ENCODE measurements around the gene FXR2.
A peak's percentile ranks its signal among the peaks of the same experiment; 100 is the strongest.

DNA sequence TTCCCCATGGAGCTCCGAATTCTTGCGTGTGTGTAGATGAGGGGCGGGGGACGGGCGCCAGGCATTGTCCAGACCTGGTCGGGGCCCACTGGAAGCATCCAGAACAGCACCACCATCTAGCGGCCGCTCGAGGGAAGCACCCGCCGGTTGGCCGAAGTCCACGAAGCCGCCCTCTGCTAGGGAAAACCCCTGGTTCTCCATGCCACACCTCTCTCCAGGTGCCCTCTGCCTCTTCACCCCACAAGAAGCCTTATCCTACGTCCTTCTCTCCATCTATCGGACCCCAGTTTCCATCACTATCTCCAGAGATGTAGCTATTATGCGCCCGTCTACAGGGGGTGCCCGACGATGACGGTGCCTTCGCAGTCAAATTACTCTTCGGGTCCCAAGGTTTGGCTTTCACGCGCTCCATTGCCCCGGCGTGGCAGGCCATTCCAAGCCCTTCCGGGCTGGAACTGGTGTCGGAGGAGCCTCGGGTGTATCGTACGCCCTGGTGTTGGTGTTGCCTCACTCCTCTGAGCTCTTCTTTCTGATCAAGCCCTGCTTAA, 53.6 kb downstream of the FXR2 start:
- TF ChIP-seq, protein P1, sequence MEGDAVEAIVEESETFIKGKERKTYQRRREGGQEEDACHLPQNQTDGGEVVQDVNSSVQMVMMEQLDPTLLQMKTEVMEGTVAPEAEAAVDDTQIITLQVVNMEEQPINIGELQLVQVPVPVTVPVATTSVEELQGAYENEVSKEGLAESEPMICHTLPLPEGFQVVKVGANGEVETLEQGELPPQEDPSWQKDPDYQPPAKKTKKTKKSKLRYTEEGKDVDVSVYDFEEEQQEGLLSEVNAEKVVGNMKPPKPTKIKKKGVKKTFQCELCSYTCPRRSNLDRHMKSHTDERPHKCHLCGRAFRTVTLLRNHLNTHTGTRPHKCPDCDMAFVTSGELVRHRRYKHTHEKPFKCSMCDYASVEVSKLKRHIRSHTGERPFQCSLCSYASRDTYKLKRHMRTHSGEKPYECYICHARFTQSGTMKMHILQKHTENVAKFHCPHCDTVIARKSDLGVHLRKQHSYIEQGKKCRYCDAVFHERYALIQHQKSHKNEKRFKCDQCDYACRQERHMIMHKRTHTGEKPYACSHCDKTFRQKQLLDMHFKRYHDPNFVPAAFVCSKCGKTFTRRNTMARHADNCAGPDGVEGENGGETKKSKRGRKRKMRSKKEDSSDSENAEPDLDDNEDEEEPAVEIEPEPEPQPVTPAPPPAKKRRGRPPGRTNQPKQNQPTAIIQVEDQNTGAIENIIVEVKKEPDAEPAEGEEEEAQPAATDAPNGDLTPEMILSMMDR (IDR thresholded peaks at IDR 0.05): peak; percentile 66
- no peak for TF ChIP-seq EZH2phosphoT487 (IDR thresholded peaks at IDR 0.05)
